Occipital lobe (tissue), 2 donors: ENCODE measurements around the gene PYDC1. TPM values are rescaled to one million over a fixed set of nuclear protein-coding genes. Genes with fewer than 3 reads are reported as not detected.
"Not testable (repeated sequence)": the region's sequence is repeated elsewhere in the genome, so short reads cannot be mapped to it uniquely, and the experiment has no call there.

Source experiments
- DNase-seq: peaks from one replicate; lab custom pipeline; 2025; lab: John Stamatoyannopoulos, UW
- total RNA-seq: library from RNA; depleted of rRNA; stranded (reverse); fragments of >200 nt; gene quantifications from one replicate; pipeline ENCODE4 v1.2.3, GENCODE V29; 2014

The PYDC1 gene
- total RNA-seq, 1 donor from 2014 or later = 0.78 TPM

DNA sequence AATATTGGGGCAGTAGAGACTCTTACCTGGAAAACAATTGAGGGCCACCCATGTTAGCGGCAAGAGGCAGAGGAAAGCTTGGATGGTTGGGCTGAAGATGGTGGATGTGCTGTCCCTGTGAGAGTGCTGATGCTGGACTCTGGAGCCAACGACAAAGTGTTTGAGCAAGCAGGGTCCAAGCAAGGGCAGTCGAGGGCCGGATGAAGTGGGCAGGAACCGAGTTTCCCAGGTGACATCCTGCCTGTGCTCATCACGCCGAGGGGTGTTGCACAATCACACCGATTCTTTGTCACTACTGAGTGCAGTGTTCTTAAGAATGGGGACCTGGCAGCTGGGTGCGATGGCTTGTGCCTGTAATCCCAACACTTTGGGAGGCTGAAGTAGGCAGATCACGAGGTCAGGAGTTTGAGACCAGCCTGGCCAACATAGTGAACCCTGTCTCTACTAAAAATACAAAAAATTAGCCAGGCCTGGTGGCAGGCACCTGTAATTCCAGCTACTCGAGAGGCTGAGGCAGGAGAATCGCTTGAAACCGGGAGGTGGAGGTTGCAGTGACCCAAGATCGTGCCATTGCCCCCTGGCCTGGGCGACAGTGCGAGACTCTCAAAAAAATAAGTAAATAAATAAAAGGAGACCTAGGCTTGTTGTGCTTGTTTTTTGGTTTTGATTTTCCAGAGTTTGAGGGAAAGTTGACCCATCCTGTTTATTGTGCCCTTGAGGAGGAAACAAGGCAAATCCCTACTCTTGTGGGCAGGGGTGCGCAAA is 20.4 kb downstream of the PYDC1 start:
- no peak for DNase-seq

GRCh38 chr16:31195861-31196260 is 21.1 kb downstream of the PYDC1 start:
- DNase-seq = not testable (repeated sequence)

DNA sequence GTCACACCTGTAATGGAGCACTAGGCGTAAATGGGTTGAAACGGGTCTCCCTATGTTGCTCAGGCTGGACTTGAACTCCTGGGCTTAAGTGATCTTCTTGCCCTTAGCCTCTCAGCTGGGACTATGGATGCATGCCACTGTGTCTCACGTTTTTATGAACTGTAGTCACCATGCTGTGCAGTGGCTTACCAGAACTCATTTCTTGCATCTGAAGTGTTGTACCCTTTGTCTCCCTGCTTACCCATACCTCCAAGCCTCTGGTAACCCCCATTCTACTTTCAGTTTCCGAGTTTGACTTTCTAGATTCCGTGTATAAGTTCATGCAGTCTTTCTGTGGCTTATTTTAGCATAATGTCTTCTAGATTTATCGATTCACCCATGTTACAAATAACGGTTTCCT is 22.0 kb downstream of the PYDC1 start:
- no peak for DNase-seq

DNA sequence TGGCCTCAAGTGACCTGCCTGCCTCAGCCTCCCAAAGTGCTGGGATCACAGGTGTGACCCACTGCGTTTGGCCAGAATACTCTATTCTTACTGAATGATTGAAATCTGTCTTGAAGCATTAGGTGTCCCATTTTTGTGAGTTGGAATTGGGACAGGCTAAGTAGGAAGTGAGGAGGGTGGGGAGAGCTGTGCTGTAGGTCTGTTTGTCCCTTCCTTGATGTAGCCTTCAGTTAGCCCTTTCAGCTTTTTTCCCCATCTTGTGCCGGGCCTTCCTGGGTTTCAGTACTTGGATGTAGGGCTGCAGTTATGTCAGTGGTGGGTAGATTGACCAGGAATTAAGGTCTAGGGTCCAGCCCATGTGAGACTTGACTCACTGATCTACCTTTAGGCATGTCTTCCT is 23.1 kb downstream of the PYDC1 start:
- no peak for DNase-seq

GRCh38 chr16:31192856-31193642 is 23.9 kb downstream of the PYDC1 start:
- no peak for DNase-seq

DNA sequence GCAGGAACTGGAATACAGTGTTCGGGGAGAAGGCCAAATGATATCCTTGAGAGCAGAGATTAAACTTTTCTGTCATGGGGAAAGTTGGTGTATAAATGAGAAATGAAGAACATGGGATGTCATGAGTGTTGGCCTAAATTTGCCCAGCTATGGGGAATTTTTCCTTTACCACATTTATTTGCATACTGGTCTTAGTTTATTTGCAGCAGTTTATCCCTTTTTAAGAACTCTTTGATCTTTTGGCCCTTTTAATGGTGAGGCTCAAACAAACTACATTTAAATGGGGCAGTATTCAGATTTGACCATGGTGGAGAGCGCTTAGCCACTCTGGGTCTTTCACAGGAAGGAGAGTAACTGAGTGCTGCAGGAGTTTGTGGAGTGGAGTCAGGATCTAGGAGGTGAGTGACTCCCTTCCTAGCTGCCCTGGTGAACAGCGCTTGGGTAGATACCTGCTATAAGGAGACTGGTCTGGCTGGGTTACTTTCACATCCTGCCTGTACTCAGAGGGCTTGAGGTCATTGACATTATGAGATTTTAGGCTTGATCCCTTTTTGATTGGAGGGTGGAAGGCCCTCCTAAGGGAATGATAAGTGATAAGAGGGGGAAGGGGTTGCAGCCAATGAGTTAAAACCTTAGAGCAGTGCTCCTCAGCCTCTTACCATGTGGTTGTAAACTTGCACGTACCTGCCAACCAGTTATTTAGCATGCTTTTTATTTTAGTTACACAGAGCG is 25.1 kb downstream of the PYDC1 start:
- DNase-seq = no peak

- no peak for DNase-seq
These were observed 26.0 kb downstream of the PYDC1 start for GRCh38 chr16:31190818-31191444.

GRCh38 chr16:31190061-31190460 is 26.9 kb downstream of the PYDC1 start:
- DNase-seq = no peak

GRCh38 chr16:31189412-31189778 is 27.5 kb downstream of the PYDC1 start:
- DNase-seq = no peak

DNA sequence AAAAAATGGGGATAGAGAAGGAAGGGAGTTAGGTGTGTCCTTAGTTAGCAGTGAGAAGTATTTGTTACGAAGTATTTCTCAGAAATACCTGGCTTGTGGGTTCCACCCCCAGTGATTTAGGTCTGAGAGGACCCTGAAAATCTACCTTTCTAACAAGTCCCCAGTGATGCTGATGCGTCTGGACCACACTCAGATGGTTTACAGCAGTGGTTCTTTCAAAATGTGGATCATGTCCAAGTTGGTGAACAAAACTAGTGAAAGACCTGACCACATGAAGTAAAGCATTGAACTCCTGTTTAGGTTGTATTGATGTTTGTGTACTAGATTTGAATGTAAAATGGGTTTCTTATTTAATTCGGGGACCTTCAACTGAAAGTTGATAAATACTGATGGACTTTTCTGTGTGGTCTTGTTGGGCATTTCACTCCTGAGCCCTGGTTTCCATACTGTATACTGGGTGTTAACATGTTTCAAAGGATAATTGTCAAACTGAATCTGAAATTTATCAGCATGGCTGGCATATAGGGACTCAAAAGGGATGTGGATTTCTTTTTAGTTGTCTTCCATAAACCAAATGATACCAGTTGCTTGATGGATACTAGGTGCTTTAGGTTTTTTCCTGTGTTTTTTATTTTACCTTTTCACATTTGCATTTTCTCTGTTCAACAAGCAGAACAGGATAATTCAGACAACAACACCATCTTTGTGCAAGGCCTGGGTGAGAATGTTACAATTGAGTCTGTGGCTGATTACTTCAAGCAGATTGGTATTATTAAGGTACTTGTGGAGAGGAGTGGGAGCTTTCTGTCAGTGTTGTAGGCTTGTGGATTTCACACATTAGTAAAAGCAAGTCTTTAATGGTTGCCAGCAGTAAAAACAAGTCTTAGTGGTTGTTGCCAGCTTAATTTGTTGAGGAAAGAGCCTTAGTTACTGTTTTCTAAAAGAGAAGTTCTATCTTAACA is 28.2 kb downstream of the PYDC1 start:
- DNase-seq = no peak

DNA sequence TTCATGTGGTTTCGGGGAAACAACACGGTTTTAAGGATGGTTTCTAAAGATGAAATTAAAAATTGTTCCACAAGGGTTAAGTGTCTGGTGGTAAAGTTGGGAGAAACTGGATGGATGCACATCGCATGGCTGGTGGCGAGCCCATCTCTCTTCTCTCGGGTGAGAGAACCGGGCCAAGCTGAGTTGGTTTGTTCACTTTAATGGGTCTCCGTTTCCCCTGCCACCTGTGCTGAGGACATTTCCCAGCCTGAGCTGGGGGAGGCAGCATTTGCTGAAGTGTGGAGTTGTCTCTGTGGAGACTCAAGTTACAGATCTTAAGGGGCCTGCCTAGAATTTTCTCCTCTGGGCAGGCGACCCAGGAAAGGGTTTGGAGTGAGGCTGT is 29.1 kb downstream of the PYDC1 start:
- no peak for DNase-seq

DNA sequence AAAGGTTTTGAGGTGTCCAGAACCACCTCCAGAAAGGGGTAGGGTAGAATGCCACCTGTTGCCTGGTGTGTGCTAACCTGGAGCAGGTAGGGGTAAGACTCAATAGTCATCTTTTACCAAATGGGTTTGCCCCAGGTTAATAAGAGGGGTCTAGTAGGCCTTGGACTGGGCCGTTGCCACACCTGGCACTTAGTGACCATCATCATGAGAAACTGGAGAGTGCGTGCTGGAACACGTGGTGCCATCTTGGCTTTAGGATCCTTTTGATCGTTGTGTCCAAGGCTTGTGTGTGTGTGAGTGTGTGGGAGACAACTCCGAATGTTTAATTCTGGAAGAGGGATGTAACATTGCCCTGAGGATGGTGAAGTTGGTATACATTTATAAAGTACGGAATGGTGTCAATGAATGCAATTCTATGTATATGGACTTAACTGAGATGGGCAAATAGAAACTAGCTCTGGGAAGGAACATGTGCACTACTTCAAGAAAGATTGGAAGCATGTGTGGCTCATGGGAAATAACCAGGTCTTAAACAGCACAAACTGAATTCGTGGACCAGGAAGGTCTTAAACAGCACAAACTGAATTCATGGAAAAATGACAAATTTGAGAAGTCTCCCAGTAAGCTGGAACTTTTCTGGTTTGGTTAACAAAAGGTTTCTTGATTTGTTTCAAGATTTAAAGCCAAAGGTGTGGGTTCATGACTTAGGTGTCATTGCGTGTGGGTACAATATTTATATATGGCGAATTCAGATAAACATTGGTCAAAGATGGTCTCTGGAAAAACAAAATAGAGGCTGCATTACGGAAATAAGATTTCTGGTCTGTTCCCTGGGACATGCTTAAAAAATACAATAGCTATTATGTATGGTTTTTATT is 29.8 kb downstream of the PYDC1 start:
- DNase-seq = no peak

GRCh38 chr16:31186176-31186575 is 30.8 kb downstream of the PYDC1 start:
- DNase-seq = no peak

DNA sequence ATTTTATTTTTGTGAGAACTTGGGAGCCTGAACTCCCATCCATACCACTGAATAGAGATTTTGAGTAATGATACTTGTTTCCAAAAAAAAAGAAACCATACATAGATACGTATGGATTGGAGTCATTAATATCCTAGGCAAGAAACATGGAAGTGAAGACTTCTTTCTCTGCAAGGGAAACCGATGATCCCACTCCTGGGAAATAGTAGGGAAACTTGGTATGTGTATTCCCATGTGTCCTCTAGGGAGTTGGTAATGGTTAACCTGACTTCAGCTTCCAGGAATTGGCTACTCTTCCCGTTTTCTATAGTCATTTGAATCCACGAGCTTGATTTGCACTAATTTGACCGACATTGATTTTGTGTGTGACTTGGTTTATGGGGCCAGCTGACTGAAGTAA is 31.6 kb downstream of the PYDC1 start:
- no peak for DNase-seq

- DNase-seq = no peak
These were observed 32.0 kb downstream of the PYDC1 start for GRCh38 chr16:31184888-31185287.

DNA sequence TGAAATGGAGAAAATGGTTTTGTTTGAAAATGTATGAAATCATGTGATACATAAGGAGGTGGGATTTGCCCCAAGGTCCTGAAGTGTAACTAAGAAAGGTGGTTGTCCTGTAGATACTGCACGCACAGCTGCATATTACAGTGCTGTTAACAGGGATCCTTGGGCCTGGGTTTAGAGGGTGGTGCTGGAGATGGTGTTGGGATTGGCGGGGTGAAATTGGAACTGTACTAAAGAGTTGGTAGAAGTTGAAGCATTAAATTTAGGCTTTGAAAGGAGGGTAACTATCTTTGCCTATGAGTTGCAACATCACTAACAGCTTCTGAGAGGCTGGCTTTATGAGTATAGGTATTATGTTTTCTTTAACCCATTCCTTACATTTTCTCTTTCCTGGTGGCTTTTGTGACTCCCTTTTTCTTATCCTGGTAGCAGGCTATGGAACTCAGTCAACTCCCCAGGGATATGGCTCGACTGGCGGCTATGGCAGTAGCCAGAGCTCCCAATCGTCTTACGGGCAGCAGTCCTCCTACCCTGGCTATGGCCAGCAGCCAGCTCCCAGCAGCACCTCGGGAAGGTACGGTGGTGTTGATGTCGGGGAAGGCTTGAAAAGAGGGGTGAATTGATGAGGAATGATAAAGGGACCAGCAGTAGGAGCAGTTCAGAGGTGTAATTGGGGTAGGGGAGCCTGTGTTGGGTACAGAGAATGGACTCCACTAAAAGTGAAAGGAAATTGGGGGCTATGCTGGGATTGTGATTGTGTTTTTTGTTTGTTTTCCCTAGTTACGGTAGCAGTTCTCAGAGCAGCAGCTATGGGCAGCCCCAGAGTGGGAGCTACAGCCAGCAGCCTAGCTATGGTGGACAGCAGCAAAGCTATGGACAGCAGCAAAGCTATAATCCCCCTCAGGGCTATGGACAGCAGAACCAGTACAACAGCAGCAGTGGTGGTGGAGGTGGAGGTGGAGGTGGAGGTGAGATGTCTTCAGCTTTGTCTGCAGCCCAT is 33.2 kb downstream of the PYDC1 start:
- DNase-seq = no peak

GRCh38 chr16:31182391-31182790 is 34.5 kb downstream of the PYDC1 start:
- no peak for DNase-seq

GRCh38 chr16:31181102-31181830 is 35.7 kb downstream of the PYDC1 start:
- no peak for DNase-seq
